GM19397 (cell line): Measurements from ENCODE around the gene SLCO4A1.

Experiments
- ATAC-seq: cut with Tn5 transposase; IDR thresholded peaks from one replicate; pipeline ENCODE4 v1.9.1; 2021; ENCODE audit warnings: mild to moderate bottlenecking, moderate library complexity; ENCODE audit not compliant: unreplicated experiment

The SLCO4A1 gene

GRCh38 chr20:62663145-62664018 is 21.1 kb downstream of the SLCO4A1 start:
- no peak for ATAC-seq

GRCh38 chr20:62664019-62664971 is 22.0 kb downstream of the SLCO4A1 start:
- no peak for ATAC-seq

GRCh38 chr20:62665153-62665754 is 23.0 kb downstream of the SLCO4A1 start:
- ATAC-seq, result no peak

GRCh38 chr20:62665826-62666735 is 23.8 kb downstream of the SLCO4A1 start:
- ATAC-seq, result no peak

GRCh38 chr20:62666736-62667529 is 24.6 kb downstream of the SLCO4A1 start:
- no peak for ATAC-seq

GRCh38 chr20:62667530-62668440 is 25.5 kb downstream of the SLCO4A1 start:
- no peak for ATAC-seq

GRCh38 chr20:62668441-62669027 is 26.2 kb downstream of the SLCO4A1 start:
- no peak for ATAC-seq

- no peak for ATAC-seq
Observed at GRCh38 chr20:62669249-62669648, 26.9 kb downstream of the SLCO4A1 start.

- ATAC-seq, result no peak
Observed at GRCh38 chr20:62670156-62670555, 27.9 kb downstream of the SLCO4A1 start.

GRCh38 chr20:62670998-62671397 is 28.7 kb downstream of the SLCO4A1 start:
- ATAC-seq, result no peak

GRCh38 chr20:62671765-62672164 is 29.5 kb downstream of the SLCO4A1 start:
- no peak for ATAC-seq

- no peak for ATAC-seq
Observed at GRCh38 chr20:62674370-62674769, 32.1 kb downstream of the SLCO4A1 start.

- ATAC-seq, result no peak
Observed at GRCh38 chr20:62675156-62675876, 33.0 kb downstream of the SLCO4A1 start.

GRCh38 chr20:62675877-62676260 is 33.6 kb downstream of the SLCO4A1 start:
- ATAC-seq, result no peak

- no peak for ATAC-seq
Observed at GRCh38 chr20:62676976-62677375, 34.7 kb downstream of the SLCO4A1 start.

- no peak for ATAC-seq
Observed at GRCh38 chr20:62677678-62678077, 35.4 kb downstream of the SLCO4A1 start.

- ATAC-seq, result no peak
Observed at GRCh38 chr20:62678553-62678952, 36.2 kb downstream of the SLCO4A1 start.
